ENCODE data around the gene PNKP. TPM values are rescaled to one million over a fixed set of nuclear protein-coding genes. Genes with fewer than 3 reads are reported as not detected.
A peak's percentile ranks its signal among the peaks of the same experiment; 100 is the strongest.

The PNKP gene
- total and polyA plus RNA-seq, 2 of the 8 experiments (the other 6 are each of a cell fraction or from before 2014, with no cell fraction given), result 45.8 to 105 TPM

- TF ChIP-seq TCF12 (IDR thresholded peaks at IDR 0.05; ENCODE audit: low read depth, low read length), result peak; percentile 67; the same call in 1 of the 2 replicates
- TF ChIP-seq RBBP5 (IDR thresholded peaks at IDR 0.05; ENCODE audit: borderline replicate concordance, low read depth, low read length), result peak; percentile 59; the same call in 1 of the 2 replicates
- TF ChIP-seq JUN (IDR thresholded peaks at IDR 0.05; ENCODE audit: low read depth, low read length), result no peak
- TF ChIP-seq BACH1 (IDR thresholded peaks at IDR 0.05; ENCODE audit: low read length), result no peak
- peak; percentile 70 for TF ChIP-seq NANOG (IDR thresholded peaks at IDR 0.05; ENCODE audit: insufficient read depth, low read depth, low read length, poor library complexity, severe bottlenecking)
- TF ChIP-seq YY1 (IDR thresholded peaks at IDR 0.05; ENCODE audit: low read depth, low read length), result peak; percentile 99
- no peak for TF ChIP-seq EZH2 (IDR thresholded peaks at IDR 0.05; ENCODE audit: low read depth, low read length, severe bottlenecking)
- peak; percentile 91 for TF ChIP-seq ASH2L (IDR thresholded peaks at IDR 0.05; ENCODE audit: low read length)
- no peak for TF ChIP-seq FOSL1 (IDR thresholded peaks at IDR 0.05; ENCODE audit: insufficient read depth, low read depth, low read length)
- peak; percentile 58 for TF ChIP-seq TAF7 (optimal IDR thresholded peaks at IDR 0.05; ENCODE audit: borderline replicate concordance, low read depth, low read length)
- peak; percentile 47; the same call in 1 of the 2 replicates for TF ChIP-seq USF2 (IDR thresholded peaks at IDR 0.05; ENCODE audit: low read length)
- TF ChIP-seq CEBPB (IDR thresholded peaks at IDR 0.05; ENCODE audit: low read depth, low read length), result no peak
- TF ChIP-seq SP1 (IDR thresholded peaks at IDR 0.05; ENCODE audit: low read depth, low read length), result peak; percentile 82
- 0 out of 2 replicates have a peak, but pooled peaks have one; percentile 41 for TF ChIP-seq CREB1 (IDR thresholded peaks at IDR 0.05)
- TF ChIP-seq TAF1 (IDR thresholded peaks at IDR 0.05; ENCODE audit: low read depth, low read length), result peak; percentile 91; the same call in 1 of the 2 replicates
- peak; percentile 86 for TF ChIP-seq CHD1 (IDR thresholded peaks at IDR 0.05; ENCODE audit: low read depth, low read length)
- no peak for TF ChIP-seq MAFK (IDR thresholded peaks at IDR 0.05; ENCODE audit: low read depth, low read length)
- TF ChIP-seq CHD2 (IDR thresholded peaks at IDR 0.05; ENCODE audit: low read length), result peak; percentile 10; the same call in 1 of the 2 replicates
- peak in 1 of 2 experiments; percentile 86; a peak in 1 of 4 replicates for TF ChIP-seq HDAC2 (IDR thresholded peaks at IDR 0.05; ENCODE audit: borderline replicate concordance in 1 of 2, low read depth in 2 of 2, low read length in 2 of 2)
- TF ChIP-seq RFX5 (IDR thresholded peaks at IDR 0.05; ENCODE audit: borderline replicate concordance, low read depth, low read length), result no peak
- TF ChIP-seq KDM1A (IDR thresholded peaks at IDR 0.05; ENCODE audit: borderline replicate concordance, low read length), result no peak
- TF ChIP-seq, protein P1, sequence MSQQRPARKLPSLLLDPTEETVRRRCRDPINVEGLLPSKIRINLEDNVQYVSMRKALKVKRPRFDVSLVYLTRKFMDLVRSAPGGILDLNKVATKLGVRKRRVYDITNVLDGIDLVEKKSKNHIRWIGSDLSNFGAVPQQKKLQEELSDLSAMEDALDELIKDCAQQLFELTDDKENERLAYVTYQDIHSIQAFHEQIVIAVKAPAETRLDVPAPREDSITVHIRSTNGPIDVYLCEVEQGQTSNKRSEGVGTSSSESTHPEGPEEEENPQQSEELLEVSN (IDR thresholded peaks at IDR 0.05), result peak; percentile 90
These were observed 54.1 kb downstream of the PNKP start, which contains the start of gene FUZ (continued) for GRCh38 chr19:49812997-49813861.

All from H1 (cell line).